Nephron (organoid): ENCODE results near the gene TDG.
"Not testable (repeated sequence)": the region's sequence is repeated elsewhere in the genome, so short reads cannot be mapped to it uniquely, and the experiment has no call there.

Experiments
- H3K27ac Mint-ChIP-seq, 3 experiments: 2 replicates each; pipeline ENCODE4 v1.8.0; 2020; ENCODE audit warnings: mixed read lengths in 3 of 3, mild to moderate bottlenecking in 2 of 3, moderate library complexity in 1 of 3
- H3K27me3 Mint-ChIP-seq: 2 replicates; pipeline ENCODE4 v1.8.0; 2021; ENCODE audit warnings: low read depth, mild to moderate bottlenecking, moderate library complexity, mixed read lengths
- H3K36me3 Mint-ChIP-seq: 2 replicates; pipeline ENCODE4 v1.8.0; 2020; ENCODE audit warnings: low read depth, mixed read lengths
- H3K4me1 Mint-ChIP-seq: 2 replicates; pipeline ENCODE4 v1.8.0; 2020; ENCODE audit warnings: mixed read lengths
- H3K4me3 Mint-ChIP-seq, 3 experiments: 2 replicates each; pipeline ENCODE4 v1.8.0; 2020; ENCODE audit warnings: mild to moderate bottlenecking in 3 of 3, mixed read lengths in 3 of 3, moderate library complexity in 2 of 3
- H3K9me3 Mint-ChIP-seq: 2 replicates; pipeline ENCODE4 v1.8.0; 2020; ENCODE audit warnings: mixed read lengths
- TF ChIP-seq, protein P1 (sequence below), 3 experiments: fragments of 200-600 bp; sonication (generic); IDR thresholded peaks; one replicate each; pipeline ENCODE4 v1.5.0; 2021; ENCODE audit warnings: antibody characterized with exemption in 3 of 3; ENCODE audit not compliant: unreplicated experiment in 3 of 3

The TDG gene

DNA sequence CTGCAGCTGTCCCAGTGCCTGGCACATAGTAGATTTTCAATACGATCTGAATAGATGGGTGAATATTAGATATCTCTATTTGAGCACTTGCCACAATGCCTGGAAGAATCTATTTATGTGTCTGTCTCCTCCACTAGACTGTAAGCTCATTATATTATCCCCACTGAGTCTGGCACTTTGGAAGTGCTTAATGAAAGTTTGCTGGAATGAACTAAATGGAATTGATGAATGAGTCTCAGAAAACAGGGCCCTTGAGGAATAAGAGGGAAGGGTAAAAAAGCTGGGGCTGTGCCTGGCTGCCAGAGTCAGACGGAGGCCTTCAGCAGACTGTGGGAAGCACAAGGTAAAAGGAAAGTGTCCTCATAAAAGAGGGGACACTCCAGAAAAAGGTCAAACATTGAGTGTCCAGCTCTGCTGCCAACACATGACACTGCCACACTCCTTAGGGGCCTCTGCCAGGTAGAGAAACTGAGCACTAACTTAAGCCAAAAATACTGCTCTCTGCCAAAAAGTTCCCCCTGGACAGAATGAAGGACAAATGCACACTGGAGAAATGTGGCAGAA, 45.0 kb downstream of the TDG start:
- Mint-ChIP-seq H3K9me3 (peaks cover 18% of the 10 kb centered on the region), H3K36me3 (peaks cover 24% of the 10 kb centered on the region), H3K27ac (peak overlapping the region in 1 of 3 experiments; percentile 35), H3K4me1 (peaks cover 33% of the 10 kb centered on the region), H3K4me3 (no peak overlapping the region), H3K27me3 (peaks cover 4% of the 10 kb centered on the region)
- TF ChIP-seq, protein P1, sequence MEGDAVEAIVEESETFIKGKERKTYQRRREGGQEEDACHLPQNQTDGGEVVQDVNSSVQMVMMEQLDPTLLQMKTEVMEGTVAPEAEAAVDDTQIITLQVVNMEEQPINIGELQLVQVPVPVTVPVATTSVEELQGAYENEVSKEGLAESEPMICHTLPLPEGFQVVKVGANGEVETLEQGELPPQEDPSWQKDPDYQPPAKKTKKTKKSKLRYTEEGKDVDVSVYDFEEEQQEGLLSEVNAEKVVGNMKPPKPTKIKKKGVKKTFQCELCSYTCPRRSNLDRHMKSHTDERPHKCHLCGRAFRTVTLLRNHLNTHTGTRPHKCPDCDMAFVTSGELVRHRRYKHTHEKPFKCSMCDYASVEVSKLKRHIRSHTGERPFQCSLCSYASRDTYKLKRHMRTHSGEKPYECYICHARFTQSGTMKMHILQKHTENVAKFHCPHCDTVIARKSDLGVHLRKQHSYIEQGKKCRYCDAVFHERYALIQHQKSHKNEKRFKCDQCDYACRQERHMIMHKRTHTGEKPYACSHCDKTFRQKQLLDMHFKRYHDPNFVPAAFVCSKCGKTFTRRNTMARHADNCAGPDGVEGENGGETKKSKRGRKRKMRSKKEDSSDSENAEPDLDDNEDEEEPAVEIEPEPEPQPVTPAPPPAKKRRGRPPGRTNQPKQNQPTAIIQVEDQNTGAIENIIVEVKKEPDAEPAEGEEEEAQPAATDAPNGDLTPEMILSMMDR (IDR thresholded peaks at IDR 0.05; ENCODE audit: unreplicated experiment in 3 of 3) = no peak

DNA sequence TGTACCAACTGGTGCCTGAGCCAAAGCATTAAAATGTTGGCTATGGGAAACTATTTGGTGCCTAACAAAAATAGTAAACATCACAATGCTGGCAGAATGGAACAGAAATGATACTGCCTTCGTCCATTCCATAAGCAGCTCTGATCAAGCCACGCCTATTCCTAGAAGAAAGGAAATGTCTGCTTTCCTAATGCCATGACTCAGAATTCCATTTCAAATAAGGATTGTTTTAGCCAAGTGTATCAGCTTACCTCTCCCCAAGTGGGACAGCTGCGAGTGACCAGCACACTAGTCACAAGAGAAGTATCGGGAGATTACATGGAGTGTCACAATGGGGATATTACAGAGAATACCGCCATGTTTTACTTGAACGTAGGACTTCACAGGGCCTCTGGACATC, 45.6 kb downstream of the TDG start:
- Mint-ChIP-seq H3K27me3 (peaks cover 4% of the 10 kb centered on the region), H3K36me3 (peaks cover 24% of the 10 kb centered on the region), H3K4me1 (peaks cover 33% of the 10 kb centered on the region)

GRCh38 chr12:104012331-104012730, 46.7 kb downstream of the TDG start:
- H3K27ac Mint-ChIP-seq = peak overlapping the region; percentile 23 to 46 (median 45)
- TF ChIP-seq, protein P1 (IDR thresholded peaks at IDR 0.05; ENCODE audit: unreplicated experiment in 3 of 3) = no peak
- H3K9me3 Mint-ChIP-seq = peaks cover 12% of the 10 kb centered on the region
- peaks cover 19% of the 10 kb centered on the region for H3K36me3 Mint-ChIP-seq
- no peak overlapping the region for H3K4me3 Mint-ChIP-seq
- peaks cover 23% of the 10 kb centered on the region for H3K4me1 Mint-ChIP-seq
- H3K27me3 Mint-ChIP-seq = peaks cover 4% of the 10 kb centered on the region

More for the DNA sequence above, 45.6 kb downstream of the TDG start:
- H3K9me3 Mint-ChIP-seq = peaks cover 18% of the 10 kb centered on the region
- peak overlapping the region; percentile 12 to 49 (median 48) for H3K27ac Mint-ChIP-seq
- TF ChIP-seq, protein P1 (IDR thresholded peaks at IDR 0.05; ENCODE audit: unreplicated experiment in 3 of 3) = no peak
- no peak overlapping the region for H3K4me3 Mint-ChIP-seq

DNA sequence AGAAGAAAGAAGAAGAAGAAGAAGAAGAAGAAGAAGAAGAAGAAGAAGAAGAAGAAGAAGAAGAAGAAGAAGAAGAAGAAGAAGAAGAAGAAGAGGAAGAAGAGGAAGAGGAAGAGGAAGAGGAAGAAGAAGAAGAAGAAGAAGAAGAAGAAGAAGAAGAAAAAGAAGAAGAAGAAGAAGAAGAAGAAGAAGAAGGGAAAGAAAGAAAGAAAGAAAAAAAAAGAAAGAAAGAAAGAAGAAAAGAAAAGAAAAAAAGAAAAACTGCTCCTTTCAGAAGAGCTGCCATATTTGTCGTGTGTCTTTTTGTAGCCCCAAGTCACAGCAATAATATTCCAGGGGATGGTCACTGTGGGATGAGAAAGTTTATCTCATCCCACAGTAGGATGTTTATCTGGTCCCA, 56.2 kb downstream of the TDG start:
- H3K9me3 Mint-ChIP-seq, H3K27me3 Mint-ChIP-seq, H3K4me3 Mint-ChIP-seq, H3K36me3 Mint-ChIP-seq: not testable (repeated sequence)
- Mint-ChIP-seq H3K4me1 (peaks cover 22% of the 10 kb centered on the region), H3K27ac (peak overlapping the region in 1 of 3 experiments; percentile 50)

DNA sequence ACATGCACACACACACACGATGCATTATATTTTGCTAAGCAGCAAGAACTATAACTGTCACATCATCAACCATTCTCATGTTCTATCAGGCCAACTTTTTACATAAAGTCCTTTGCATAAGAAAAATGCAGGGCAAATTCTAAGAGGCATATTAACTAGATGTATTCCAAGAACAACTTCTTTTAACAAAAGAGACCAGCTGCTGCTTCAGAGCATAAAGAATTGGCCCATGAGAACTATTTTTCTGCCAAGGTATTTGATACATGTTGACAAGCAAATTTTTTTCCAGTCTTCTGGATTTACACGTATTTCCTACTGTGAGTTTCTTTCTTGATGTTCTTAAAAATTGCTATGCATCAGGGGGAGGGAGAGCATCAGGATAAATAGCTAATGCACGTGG, 57.1 kb downstream of the TDG start:
- Mint-ChIP-seq H3K36me3 (peaks cover 7% of the 10 kb centered on the region), H3K9me3 (peaks cover 3% of the 10 kb centered on the region), H3K27me3 (no peaks in the 10 kb centered on the region), H3K4me1 (peaks cover 30% of the 10 kb centered on the region), H3K4me3 (no peak overlapping the region), H3K27ac (peak overlapping the region in 2 of 3 experiments; percentile 50 to 70)
- TF ChIP-seq, protein P1 (IDR thresholded peaks at IDR 0.05; ENCODE audit: unreplicated experiment in 3 of 3) = no peak

GRCh38 chr12:104023710-104024109, 58.0 kb downstream of the TDG start:
- Mint-ChIP-seq H3K4me3 (no peak overlapping the region), H3K4me1 (peaks cover 32% of the 10 kb centered on the region), H3K9me3 (peaks cover 3% of the 10 kb centered on the region), H3K27me3 (no peaks in the 10 kb centered on the region), H3K36me3 (peaks cover 7% of the 10 kb centered on the region), H3K27ac (no peak overlapping the region)
- TF ChIP-seq, protein P1 (IDR thresholded peaks at IDR 0.05; ENCODE audit: unreplicated experiment in 3 of 3) = no peak
